ENCODE measurements around the gene C16orf78. TPM values are rescaled to one million over a fixed set of nuclear protein-coding genes. Genes with fewer than 3 reads are reported as not detected.

C16orf78 gene
- total RNA-seq, 1 donor from 2014 or later = not detected

- no peak for DNase-seq (ENCODE audit: low spot score)
Observed at GRCh38 chr16:49431040-49431439, 57.4 kb downstream of the C16orf78 start.

DNA sequence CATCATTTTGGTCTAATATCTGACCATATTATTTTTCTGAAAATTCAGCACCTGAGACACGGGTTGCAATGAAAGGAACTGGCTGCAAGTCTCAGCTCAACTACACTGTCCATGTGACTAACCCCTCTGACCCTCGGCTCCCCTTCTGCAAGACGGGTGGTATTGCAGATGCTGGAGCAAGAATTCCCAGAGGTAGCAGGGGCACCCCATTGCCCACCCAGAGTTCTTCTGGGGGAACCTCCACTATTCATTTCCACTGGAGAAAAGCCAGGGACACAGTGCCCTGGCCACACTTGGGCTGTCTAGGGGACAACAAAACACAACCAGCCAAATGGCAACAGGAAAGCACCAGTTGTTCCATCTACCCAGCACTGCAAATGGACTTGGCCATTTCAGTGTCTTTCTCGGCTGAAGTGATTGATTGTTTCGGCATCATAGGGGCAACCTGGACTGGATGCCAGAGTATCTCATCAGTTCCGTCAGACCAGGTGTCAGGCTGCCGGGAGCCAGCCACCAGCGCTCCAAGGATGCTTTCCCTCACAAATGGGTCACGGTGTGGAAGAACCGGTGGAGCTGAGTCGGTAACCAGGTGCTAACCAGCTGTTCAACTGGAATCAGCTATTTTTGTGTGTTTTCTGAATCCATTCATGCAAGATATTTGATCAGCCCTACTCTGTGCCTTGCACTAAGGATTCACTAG, 58.1 kb downstream of the C16orf78 start:
- DNase-seq (ENCODE audit: low spot score) = no peak

DNA sequence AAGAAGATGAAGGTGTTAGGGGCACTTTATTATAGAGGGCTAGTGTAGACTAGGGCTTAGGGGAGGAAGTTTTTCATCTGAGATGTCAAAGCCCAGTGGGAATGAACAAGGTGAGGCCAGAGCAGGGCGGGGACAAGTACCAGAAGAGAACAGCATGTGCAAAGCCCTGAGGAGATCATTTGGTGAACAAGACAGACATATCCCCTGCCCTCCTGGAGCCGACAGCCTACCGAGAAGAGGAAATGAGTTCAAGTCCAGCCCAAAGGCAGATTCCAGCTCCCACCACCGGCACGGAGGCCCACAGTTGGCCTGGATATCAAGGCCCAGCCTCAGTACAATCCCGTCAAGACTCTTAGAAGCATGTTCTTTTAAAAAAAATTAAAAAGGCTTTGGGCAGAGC, 61.1 kb downstream of the C16orf78 start:
- no peak for DNase-seq (ENCODE audit: low spot score)

DNA sequence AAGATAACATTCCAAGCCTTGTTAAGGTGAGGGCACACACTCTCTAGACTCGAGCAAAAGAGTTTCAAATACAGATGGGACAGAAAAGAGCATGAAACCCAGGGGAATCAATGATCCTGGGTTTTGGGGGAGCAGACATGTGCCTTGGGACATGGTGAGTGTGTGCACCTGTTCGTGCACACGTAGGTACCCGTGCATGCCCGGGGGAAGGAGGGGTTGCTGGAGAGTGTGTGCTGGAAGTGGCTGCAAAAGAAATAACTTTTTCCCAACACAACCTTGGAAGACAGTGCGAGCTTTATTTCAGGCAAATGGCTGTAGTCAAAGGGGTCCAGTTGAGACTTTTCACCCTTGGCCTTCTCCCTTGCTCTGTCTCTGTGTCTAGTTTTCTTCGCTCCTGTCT, 62.6 kb downstream of the C16orf78 start:
- no peak for DNase-seq (ENCODE audit: low spot score)

GRCh38 chr16:49437344-49437743, 63.7 kb downstream of the C16orf78 start:
- DNase-seq (ENCODE audit: low spot score) = no peak

- DNase-seq (ENCODE audit: low spot score) = no peak
Observed at GRCh38 chr16:49439050-49439449, 65.4 kb downstream of the C16orf78 start.

GRCh38 chr16:49439676-49440075, 66.1 kb downstream of the C16orf78 start:
- DNase-seq (ENCODE audit: low spot score) = no peak

DNA sequence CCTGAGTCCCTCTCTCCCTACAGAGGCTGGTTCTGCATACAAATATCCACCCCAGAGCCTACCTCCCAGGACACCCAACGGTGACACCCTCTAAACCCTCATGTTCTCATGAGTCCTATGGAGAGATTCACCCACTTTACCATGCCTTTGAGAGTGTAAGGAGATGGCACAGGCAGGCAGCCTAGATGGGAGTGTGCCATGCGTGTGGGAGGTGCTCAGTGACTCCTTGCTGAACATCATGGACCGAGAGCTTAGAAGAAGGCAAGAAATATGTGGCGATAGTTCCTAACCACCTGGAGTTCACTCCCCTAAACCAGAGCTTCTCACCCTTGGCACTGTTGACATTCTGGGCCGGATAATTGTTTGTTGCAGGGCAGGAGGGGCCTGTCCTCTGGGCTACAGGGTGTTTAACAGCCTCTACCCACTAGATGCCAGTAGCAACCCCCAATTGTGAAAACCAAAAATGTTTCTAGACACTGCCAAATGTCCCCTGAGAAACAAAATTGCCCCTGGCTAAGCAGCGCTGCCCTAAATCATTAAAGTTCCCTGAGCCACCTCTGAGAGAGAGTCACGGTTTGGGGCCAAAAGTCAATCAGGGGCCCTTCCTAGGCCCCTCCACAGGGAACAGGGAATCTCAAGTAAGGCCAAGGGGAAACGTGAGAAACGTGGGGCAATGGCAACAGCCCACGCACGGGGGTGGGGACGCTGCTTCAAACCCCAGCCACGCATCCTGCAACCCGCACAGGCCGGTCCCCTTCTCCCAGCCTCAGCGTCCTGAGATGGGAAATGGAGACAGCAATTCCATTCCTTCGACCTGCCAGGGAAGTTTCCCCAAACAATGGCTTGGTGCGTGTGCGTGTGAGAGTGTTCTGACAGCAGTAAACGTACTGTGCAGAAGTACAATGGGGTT, 66.8 kb downstream of the C16orf78 start:
- DNase-seq (ENCODE audit: low spot score) = no peak

DNA sequence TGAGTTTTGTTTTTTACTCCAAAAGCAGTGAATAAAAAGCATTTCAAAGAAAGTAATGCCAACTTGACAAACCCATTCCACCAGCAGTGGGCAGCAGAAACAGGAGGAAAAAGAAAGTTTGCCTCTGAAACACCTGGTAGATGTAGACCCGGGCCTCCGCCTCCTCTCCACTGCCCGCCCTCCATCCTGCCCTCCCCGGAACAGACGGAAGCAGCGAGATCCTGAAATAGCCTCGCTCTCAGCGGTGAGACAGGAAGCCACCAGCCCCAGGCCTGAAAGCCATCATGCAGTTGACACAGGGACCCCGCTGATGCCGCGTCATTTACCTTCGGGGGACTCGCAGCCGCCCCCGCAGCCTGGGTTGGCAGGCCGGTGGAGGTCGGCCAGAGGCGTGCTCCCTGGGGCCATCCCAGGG, 67.8 kb downstream of the C16orf78 start:
- DNase-seq (ENCODE audit: low spot score) = peak; percentile 47

- DNase-seq (ENCODE audit: low spot score) = no peak
Observed at GRCh38 chr16:49442805-49443204, 69.2 kb downstream of the C16orf78 start.

DNA sequence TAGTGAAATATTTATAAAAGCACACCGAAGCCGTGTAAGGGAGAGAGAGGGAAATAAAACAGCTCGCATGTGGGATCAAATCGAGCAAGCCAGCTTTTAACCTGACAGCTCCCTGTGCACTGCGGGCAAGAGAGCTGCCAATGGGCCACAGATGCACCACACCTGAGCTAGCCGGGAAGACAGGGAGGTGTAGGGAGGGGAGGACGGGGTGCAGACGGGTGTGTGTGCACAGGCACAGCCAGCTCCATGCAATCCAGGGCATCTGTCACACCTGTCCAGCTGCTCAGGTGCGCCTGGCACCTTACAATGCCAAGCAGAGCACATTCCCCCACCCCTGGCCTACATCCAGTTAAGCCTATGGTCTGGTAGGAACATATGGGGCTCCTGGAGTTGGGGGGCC, 70.0 kb downstream of the C16orf78 start:
- no peak for DNase-seq (ENCODE audit: low spot score)

- no peak for DNase-seq (ENCODE audit: low spot score)
Observed at GRCh38 chr16:49446805-49447204, 73.2 kb downstream of the C16orf78 start.

Other genes starting within 250 kb of the C16orf78 start
- not detected for gene CBLN1, start 92.0 kb upstream of the C16orf78 start, total RNA-seq (ENCODE audit: insufficient read depth, low replicate concordance)

Measured in umbilical cord (tissue), 2 donors.